COLO668 (cell line): Measurements from ENCODE around the gene SCART1.
"Not testable (repeated sequence)": the region's sequence is repeated elsewhere in the genome, so short reads cannot be mapped to it uniquely, and the experiment has no call there.

ENCODE experiments used
- DNase-seq: peaks from one replicate; lab custom pipeline; 2025; ENCODE audit not compliant: unreplicated experiment; lab: John Stamatoyannopoulos, UW

SCART1 gene

DNA sequence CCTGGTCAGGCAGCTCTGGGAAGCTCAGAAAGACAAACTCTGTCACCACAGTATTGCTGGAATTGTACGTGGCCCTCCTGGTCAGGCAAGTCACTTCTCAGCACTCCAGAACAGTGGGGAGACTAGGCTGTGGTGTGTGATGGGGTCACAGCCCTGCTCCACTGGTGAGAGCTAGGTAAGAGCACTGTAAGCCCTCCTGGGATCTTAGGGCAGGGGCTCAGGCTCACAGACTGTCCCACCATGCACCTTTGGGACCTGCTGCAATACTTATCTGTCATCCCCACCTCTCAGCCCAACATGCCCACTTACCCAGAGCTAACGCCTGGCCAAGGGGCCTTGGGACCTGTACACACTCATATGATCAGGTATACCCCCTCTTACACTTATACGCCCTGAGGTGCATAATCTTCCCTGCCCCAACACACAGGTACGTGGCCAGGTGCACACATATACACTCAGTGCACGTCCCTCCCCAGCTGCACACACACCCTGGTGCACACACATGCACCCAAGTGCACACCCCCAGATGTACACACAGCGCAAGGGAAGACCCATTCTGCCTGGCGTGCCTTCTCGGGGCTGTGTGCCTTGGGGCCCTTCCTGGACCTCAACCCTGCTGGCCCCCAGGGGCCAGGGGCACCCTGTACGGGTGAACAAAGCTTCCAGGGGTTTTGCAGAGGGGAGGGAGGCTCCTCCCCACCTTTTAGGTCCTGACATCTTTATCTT, 21.7 kb upstream of the SCART1 start:
- DNase-seq: not testable (repeated sequence)

DNA sequence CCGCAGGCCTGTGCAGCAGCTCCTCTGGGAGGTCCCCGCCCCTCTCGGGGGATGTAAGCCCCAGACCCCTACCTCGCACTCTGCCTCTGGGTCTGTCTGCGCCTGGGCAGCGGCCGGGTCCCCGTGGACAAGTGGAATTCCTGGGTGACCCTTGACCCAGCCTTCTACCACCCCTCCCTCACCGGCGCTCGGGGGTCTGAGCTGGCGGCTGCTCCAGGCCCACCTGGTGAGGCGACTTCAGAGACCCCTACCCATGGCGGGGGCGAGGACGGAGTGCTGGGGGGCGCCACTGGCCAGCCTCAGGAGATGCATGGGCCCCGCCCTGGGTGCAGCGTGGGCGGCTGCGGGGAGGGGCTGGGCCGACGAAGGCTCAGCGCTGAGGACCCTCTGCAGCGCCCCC, 21.0 kb upstream of the SCART1 start:
- not testable (repeated sequence) for DNase-seq

DNA sequence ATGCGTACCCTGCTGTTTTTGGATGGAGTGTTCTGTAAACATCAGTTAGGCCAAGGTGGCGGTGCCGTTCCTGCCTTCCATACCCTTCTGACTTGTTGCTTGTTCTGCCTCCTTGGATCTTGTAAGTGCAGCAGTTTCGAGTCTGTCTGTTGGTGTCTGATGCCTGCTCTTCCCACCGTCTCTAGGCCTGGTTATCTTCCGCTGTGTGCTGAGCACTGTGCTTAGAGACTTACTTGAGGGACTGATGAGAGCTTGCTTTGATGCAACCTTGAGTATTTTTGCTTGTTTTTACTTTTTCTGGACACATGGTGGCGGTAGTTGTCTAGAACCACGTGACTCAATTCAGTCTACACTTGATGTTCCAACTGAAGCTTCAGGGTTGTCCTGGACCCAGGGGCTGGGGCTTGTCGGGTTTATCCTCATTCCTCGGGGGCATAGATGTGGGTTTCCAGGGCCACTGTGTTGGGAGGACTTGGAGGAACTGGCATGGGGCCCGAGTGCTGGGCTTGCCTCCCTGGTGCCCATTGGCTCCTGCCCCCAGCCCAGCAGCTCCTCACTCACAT, 15.0 kb upstream of the SCART1 start:
- no peak for DNase-seq

DNA sequence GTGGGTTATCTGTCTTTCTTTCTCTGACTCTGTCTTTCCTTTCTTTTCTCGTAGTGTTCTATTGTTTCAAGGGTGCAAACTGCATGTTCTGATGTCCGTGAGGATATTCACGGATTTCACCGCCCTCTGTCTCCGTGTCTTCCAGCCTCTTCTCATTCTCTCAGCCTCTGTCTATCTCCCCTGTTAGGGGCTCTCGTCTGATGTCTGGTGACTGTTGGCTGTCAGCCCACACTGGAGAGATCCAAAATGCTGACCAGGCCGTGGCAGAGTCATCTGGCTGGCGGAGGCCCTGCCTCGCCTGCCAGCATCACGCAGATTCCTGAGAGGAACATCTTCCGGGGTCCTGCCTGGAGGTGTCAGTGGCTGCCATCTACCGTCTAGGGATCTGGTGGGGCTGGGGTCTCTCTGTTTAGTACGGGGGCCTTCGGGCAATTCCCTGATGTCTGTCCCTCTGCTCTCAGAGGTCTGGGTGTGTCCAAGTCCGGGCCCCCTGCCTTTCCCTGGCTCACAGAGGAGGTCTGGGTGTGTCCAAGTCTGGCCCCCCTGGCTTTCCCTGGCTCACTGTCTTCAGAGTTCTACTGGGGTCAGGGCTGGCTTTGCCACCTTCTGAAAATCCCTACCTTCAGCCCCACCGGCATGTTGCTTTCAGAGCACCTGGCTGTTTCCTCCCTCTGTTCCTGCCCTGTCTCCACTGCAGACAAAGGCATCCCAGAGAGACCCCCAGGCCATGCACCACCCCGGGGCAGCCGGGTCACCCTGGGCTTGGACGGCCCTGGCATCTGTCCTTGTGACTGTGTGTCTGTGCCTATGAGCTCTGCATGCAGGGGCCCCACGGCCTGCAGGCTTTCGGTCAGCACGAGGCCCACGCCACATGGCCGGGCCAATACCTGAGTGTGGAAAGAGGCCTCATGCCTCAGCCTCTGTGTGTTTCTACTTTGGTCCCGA, 14.0 kb upstream of the SCART1 start:
- DNase-seq: no peak

DNA sequence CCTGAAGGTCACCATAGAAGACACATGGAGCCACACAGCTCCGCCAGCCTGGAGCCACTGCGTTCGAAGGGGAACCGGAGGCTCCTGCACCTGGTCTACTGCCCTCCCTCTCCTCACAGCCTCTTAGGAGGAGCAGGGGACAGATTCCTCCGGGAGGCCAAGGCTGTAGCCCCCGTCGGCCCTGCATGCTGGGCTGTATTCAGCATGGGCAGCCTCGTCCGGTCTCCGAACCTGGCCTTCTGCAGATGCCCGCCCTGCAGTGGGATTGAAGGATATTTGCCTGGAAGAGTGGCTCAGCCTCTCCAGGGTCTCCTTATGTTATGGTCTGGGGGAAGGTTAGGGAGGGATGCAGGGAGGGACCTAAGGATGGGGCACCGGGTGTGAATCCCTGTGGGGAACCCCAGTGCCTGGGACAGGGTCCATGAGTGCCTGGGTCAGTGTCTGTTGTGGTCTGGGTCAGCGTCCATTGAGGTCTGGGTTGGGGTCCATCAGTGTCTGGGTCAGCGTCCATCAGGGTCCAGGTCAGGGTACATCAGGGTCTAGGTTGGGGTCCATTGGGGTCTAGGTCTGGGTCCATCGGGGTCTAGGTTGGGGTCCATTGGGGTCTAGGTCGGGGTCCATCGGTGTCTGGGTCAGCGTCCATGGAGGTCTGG, 13.0 kb upstream of the SCART1 start:
- no peak for DNase-seq

GRCh38 chr10:133441356-133441755, 12.4 kb upstream of the SCART1 start:
- not testable (repeated sequence) for DNase-seq

GRCh38 chr10:133441780-133442179, 12.0 kb upstream of the SCART1 start:
- no peak for DNase-seq

- no peak for DNase-seq
Measured at GRCh38 chr10:133442191-133442966, 11.4 kb upstream of the SCART1 start.

GRCh38 chr10:133442967-133443924, 10.5 kb upstream of the SCART1 start:
- no peak for DNase-seq

DNA sequence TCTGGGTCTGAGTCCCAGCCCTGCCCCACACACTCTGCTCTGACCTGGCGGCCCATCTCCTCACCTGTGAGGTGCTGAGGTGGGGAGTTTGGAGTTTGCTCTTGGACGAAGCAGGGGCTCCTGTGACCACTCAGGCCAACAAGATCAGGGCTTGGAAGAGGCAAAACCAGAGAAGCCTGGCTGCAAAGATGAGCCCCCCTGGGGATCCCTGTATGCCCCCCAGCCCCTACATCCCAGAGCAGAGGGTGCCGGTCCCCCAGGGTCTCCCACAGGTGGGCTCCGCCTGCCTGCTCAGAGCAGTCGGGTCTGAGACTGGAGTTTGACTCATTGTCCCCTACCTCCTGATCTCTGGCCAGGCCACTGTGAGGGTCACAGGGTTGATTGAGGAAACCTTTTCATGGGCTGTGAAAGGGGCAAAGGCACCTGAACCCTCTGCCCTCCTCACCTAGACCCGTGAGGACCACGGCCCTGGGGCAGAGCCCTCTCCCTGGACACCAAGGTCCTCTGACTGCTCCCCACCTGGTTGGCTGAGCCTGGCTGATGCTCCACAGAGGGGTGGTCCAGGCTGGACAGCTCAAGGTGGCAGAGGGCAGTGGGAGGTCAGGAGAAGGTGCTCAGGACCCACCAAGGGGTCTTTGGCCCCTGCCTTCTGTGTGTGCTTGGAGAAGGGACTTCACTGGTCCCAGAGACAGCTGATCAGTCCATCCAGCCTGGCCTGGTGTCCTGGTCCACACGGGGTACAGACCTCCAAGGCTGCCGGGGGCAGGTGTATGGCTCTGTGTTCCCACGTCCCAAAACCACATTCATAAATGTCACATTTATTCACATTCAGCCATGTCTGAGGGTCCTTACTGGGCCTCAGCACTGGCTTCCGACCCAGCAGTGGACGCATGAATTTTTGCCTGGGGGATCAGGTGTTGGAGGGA, 9.1 kb upstream of the SCART1 start:
- no peak for DNase-seq

DNA sequence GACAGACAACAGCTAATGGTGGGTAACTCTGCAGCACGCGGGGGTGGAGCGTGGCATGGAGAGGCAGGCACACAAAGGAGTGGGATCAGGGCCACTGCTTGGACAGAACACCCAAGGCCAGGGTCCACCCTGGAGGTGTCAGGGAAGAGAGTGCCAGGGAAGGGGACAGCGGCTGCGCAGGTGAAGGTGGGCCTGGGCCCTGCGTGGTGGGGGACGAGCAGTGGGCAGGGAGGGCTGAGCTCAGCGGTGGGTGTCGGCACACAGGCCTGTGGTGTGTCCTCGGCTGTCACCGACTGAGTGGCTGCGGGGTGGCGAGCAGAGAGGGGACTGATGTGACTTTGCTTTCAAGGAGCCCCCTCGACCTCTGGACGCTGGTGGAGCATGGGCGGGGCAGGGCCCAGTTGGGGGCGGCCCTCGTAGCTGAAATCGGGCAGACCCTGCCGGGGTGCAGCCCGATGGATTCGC, 8.4 kb upstream of the SCART1 start:
- DNase-seq: no peak

- DNase-seq: no peak
Measured at GRCh38 chr10:133445751-133446708, 7.7 kb upstream of the SCART1 start.

DNA sequence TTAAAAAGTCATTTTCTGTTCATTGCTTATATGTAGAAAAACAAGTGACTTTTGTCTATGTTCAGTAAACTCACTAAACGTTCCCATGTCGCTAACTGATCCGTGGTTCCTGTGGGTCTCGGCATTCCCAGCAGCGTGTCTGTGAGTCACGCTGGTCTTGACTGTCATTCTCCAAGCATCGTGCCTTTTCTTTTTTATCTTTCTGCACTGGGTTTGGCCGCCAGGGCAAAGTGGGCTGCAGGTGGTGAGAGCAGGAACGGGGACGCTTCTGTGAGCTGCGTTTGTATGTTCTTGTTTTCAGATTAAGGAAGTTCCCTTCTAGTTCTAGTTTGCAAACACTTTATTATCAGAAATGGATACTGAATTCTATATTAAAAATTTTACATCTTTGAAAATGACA, 6.8 kb upstream of the SCART1 start:
- no peak for DNase-seq

DNA sequence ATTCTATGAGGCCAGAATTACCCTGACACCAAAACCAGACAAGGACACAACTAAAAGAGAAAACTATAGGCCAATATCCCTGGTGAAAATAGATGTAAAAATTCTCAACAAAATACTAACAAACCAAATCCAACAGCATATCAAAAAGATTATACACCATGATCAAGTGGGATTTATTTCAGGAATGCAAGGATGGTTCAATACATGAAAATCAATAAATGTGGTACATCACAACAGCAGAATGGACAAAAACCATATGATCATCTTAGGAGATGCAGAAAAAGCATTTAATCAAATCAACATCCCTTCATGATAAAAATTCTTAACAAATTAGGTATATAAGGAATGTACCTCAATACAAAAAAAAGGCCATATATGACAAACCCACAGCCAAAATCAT, 5.6 kb upstream of the SCART1 start:
- DNase-seq: no peak

DNA sequence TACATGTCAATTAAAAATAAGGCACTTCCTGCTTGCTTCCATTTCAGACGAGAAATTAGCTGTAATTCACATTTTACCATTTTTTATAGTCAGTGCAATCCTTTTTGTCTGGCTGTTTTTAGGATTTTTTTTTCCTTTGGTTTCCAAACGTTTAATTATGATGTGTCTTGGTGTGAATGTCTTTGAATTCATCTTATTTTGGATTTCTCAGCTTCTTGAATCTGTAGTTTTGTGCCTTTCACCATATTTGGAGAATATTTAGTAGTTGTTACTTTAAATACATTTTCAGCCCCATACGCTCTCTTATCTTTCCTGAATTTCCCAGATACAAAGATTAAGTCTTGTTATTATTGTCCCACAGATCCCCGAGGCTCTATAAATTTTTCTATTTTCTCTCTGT, 2.4 kb upstream of the SCART1 start:
- DNase-seq: no peak

DNA sequence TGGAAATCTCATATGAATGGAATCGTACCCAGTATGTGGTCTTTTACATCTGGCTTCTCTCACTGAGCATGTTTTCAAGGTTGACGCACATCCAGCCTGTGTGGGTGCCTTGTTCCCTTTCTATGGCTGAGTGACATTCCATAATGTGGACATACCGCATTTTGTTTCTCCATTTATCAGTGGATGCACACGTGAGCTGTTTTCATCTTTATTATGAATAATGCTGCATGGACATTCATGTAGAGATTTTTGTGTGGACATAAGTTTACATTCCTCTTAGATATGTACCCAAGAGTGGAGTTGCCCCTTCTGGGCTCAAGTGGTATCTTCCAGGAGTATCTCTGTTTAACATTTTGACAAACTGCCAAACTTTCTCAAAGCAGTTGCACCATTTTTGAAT, 1.3 kb upstream of the SCART1 start:
- no peak for DNase-seq

GRCh38 chr10:133454204-133454893, 604 bp downstream of the SCART1 start:
- DNase-seq: no peak
